ENCODE results near the gene IL17D. TPM values are rescaled to one million over a fixed set of nuclear protein-coding genes. Genes with fewer than 3 reads are reported as not detected.

The IL17D gene
- total and polyA plus RNA-seq, 10 of the 15 experiments (the other 5 are each of a cell fraction or from before 2014, with no cell fraction given): 0.03 to 1.6 (median 0.33) TPM

DNA sequence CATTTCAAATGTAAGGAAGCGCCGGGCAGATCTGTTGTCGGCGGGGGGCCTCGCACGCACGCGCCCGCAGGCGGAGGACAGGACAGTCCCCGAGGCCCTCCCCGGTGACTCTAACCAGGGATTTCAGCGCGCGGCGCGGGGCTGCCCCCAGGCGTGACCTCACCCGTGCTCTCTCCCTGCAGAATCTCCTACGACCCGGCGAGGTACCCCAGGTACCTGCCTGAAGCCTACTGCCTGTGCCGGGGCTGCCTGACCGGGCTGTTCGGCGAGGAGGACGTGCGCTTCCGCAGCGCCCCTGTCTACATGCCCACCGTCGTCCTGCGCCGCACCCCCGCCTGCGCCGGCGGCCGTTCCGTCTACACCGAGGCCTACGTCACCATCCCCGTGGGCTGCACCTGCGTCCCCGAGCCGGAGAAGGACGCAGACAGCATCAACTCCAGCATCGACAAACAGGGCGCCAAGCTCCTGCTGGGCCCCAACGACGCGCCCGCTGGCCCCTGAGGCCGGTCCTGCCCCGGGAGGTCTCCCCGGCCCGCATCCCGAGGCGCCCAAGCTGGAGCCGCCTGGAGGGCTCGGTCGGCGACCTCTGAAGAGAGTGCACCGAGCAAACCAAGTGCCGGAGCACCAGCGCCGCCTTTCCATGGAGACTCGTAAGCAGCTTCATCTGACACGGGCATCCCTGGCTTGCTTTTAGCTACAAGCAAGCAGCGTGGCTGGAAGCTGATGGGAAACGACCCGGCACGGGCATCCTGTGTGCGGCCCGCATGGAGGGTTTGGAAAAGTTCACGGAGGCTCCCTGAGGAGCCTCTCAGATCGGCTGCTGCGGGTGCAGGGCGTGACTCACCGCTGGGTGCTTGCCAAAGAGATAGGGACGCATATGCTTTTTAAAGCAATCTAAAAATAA, 18.2 kb downstream of the IL17D start:
- Histone ChIP-seq H3K27ac (ENCODE audit: control insufficient read depth, insufficient read depth) (no peak overlapping the region), H4K20me1 (ENCODE audit: control insufficient read depth, insufficient read depth) (no peaks in the 10 kb centered on the region), H3K9me3 (replicated peaks; ENCODE audit: control insufficient read depth, insufficient read depth, low read length) (no peaks in the 10 kb centered on the region), H3K27me3 (replicated peaks in 1 of 2; ENCODE audit: control insufficient read depth in 2 of 2, insufficient read depth in 2 of 2, low read length in 1 of 2) (peaks cover 0 to 3% of the 10 kb centered on the region in 2 experiments; a peak in 3 of 4 replicates), H3K4me1 (ENCODE audit: control insufficient read depth, insufficient read depth, low read length) (no peaks in the 10 kb centered on the region), H3K36me3 (ENCODE audit: control insufficient read depth in 2 of 2, insufficient read depth in 2 of 2, low read length in 1 of 2) (no peaks in the 10 kb centered on the region), H3K9ac (ENCODE audit: control insufficient read depth, insufficient read depth, low read length) (no peak overlapping the region), H3K4me2 (ENCODE audit: control insufficient read depth, insufficient read depth) (peak overlapping the region; percentile 54), H2AFZ (ENCODE audit: control insufficient read depth, low read depth, low read length) (peak overlapping the region; percentile 37), H3K79me2 (ENCODE audit: control insufficient read depth, insufficient read depth, low read length) (no peaks in the 10 kb centered on the region), H3K4me3 (no peak overlapping the region; the same call in 1 of the 2 replicates)
- in situ Hi-C loops (cut with MboI) (no loop called here), intact Hi-C loops (cut with micrococcal nuclease; ENCODE audit: unreplicated experiment) (no loop called here)
- TF ChIP-seq EED (IDR thresholded peaks at IDR 0.05; ENCODE audit: low read depth): no peak
- TF ChIP-seq, protein P1, sequence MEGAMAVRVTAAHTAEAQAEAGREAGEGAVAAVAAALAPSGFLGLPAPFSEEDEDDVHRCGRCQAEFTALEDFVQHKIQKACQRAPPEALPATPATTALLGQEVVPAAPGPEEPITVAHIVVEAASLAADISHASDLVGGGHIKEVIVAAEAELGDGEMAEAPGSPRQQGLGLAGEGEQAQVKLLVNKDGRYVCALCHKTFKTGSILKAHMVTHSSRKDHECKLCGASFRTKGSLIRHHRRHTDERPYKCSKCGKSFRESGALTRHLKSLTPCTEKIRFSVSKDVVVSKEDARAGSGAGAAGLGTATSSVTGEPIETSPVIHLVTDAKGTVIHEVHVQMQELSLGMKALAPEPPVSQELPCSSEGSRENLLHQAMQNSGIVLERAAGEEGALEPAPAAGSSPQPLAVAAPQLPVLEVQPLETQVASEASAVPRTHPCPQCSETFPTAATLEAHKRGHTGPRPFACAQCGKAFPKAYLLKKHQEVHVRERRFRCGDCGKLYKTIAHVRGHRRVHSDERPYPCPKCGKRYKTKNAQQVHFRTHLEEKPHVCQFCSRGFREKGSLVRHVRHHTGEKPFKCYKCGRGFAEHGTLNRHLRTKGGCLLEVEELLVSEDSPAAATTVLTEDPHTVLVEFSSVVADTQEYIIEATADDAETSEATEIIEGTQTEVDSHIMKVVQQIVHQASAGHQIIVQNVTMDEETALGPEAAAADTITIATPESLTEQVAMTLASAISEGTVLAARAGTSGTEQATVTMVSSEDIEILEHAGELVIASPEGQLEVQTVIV (IDR thresholded peaks at IDR 0.05; ENCODE audit: borderline replicate concordance, partially characterized antibody): no peak
- WGBS (ENCODE audit: insufficient coverage, insufficient replicate concordance, low lambda C conversion rate, missing lambda C conversion rate): 35% methylated on average over 64 of the region's 81 CpGs
- ChIA-PET CTCF (interaction anchor here (1.8 kb wide), 1 partner anchor 10 kb away, joined by 5 read pairs; no protein-coding TSS in a partner anchor), RAD21 (ENCODE audit: unreplicated experiment) (no interaction called here), POLR2A (no interaction called here), SMC1A (ENCODE audit: uncharacterized antibody, unreplicated experiment) (no interaction called here)
- ATAC-seq (no peak), FAIRE-seq (no peak), DNase-seq (ENCODE audit: low read depth, low spot score) (no peak)
- no TSS peak for BruUV-seq (replicated peaks)

DNA sequence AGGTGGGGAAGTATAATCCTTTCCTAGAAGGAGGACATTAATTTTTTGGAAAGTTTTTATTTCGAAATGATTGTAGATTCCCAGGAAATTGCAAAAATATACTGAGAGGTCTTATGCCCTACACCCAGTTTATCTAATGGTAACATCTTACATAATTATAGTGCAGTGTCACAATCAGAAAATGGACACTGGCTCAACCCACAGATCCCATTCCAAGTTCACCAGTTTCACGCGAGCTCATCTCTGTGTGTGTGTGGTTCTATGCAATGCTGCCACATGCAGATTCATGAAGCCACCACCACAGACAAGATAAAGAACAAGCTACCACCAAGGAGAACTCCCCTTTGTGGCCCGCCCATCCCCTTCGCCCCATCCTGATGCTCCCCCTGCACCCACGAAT, 24.4 kb downstream of the IL17D start:
- 80% methylated on average over 6 of the region's 6 CpGs for WGBS (ENCODE audit: insufficient coverage, insufficient replicate concordance, low lambda C conversion rate, missing lambda C conversion rate)
- RAD21 ChIA-PET (ENCODE audit: unreplicated experiment): no interaction called here
- H4K20me1 ChIP-seq (ENCODE audit: control insufficient read depth, insufficient read depth): no peaks in the 10 kb centered on the region
- DNase-seq (ENCODE audit: low read depth, low spot score): no peak
- CTCF ChIA-PET: no interaction called here
- in situ Hi-C loops (cut with MboI) (no loop called here), intact Hi-C loops (cut with micrococcal nuclease; ENCODE audit: unreplicated experiment) (no loop called here)
- no peaks in the 10 kb centered on the region for H3K4me1 ChIP-seq (ENCODE audit: control insufficient read depth, insufficient read depth, low read length)
- H3K36me3 ChIP-seq (ENCODE audit: control insufficient read depth in 2 of 2, insufficient read depth in 2 of 2, low read length in 1 of 2): no peaks in the 10 kb centered on the region
- BruUV-seq (replicated peaks): no TSS peak
- H3K4me2 ChIP-seq (ENCODE audit: control insufficient read depth, insufficient read depth): no peak overlapping the region
- H3K9me3 ChIP-seq (replicated peaks; ENCODE audit: control insufficient read depth, insufficient read depth, low read length): no peaks in the 10 kb centered on the region
- H3K9ac ChIP-seq (ENCODE audit: control insufficient read depth, insufficient read depth, low read length): no peak overlapping the region
- H3K27me3 ChIP-seq (replicated peaks in 1 of 2; ENCODE audit: control insufficient read depth in 2 of 2, insufficient read depth in 2 of 2, low read length in 1 of 2): no peaks in the 10 kb centered on the region
- SMC1A ChIA-PET (ENCODE audit: uncharacterized antibody, unreplicated experiment): no interaction called here
- no peak for FAIRE-seq
- no peak overlapping the region for H2AFZ ChIP-seq (ENCODE audit: control insufficient read depth, low read depth, low read length)
- POLR2A ChIA-PET: no interaction called here
- no peak for ATAC-seq
- TF ChIP-seq CHD1 (IDR thresholded peaks at IDR 0.05; ENCODE audit: low read depth, low read length) (no peak), ZNF622 (IDR thresholded peaks at IDR 0.05) (no peak), NFYB (IDR thresholded peaks at IDR 0.05; ENCODE audit: insufficient read depth, low read depth, low read length) (no peak), PAX5 (IDR thresholded peaks at IDR 0.05; ENCODE audit: borderline replicate concordance, low read depth, low read length) (no peak), PKNOX1 (IDR thresholded peaks at IDR 0.05) (no peak)
- no peak overlapping the region for H3K4me3 ChIP-seq
- H3K79me2 ChIP-seq (ENCODE audit: control insufficient read depth, insufficient read depth, low read length): no peaks in the 10 kb centered on the region
- H3K27ac ChIP-seq (ENCODE audit: control insufficient read depth, insufficient read depth): no peak overlapping the region
